Suprapubic skin (tissue), 3 donors: ENCODE results near the gene OR2T27.
"Not testable (repeated sequence)": the region's sequence is repeated elsewhere in the genome, so short reads cannot be mapped to it uniquely, and the experiment has no call there.

ENCODE experiments used
- EP300 ChIP-seq: sonication (generic); formaldehyde crosslinking; IDR thresholded peaks from one replicate; pipeline ENCODE4 v1.6.1; 2017; ENCODE audit warnings: antibody characterized with exemption
- POLR2A ChIP-seq, 2 donors: fragments of 450-650 bp; IDR thresholded peaks; one replicate each; pipeline ENCODE4 v1.6.1; 2017; ENCODE audit warnings: antibody characterized with exemption in 2 of 2, mild to moderate bottlenecking in 2 of 2, moderate library complexity in 2 of 2
- TF ChIP-seq, protein P1 (sequence below), 2 donors: fragments of 200-600 bp in 1 of 2; fragments of 450-650 bp in 1 of 2; sonication (generic) in 1 of 2; IDR thresholded peaks; one replicate each; pipeline ENCODE4 v1.5.1; 2016 to 2019; ENCODE audit warnings: antibody characterized with exemption in 2 of 2, mild to moderate bottlenecking in 1 of 2, moderate library complexity in 1 of 2

DNA sequence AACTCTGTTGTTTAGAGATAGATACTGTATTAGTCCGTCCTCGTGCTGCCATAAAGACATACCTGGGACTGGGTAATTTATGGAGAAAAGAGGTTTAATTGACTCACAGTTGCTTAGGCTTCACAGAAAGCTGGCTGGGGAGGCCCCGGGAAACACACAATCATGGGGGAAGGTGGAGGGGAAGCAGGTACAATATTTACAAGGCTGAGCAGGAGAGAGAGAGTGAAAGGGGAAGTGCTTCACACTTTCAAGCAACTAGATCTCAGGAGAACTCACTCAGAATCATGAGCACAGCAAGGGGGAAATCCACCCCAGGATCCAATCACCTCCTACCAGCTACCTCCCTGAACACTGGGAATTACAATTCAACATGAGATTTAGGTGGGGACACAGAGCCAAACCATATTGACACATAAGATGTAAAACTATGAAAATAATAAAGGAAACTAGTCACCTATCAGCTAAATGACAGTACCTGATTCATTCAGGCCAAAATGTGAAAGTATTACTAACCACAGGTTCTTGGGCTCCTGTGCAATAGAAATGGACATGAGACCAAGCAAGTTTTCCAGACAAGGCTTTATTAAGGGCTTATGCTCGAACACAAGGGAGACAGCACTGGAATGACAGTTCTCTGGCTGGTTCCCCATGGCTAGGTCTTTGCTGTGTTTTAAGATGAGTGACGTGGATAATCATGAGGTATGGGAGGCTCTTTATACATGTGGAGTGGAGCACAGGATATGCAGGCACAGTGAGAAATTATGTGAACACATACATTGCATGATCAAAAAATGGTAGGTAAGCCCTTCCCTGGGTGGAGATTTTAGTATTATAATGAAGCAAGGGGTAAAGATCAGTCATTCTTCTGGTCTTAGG lies 8.4 kb upstream of the OR2T27 start:
- TF ChIP-seq, protein P1, sequence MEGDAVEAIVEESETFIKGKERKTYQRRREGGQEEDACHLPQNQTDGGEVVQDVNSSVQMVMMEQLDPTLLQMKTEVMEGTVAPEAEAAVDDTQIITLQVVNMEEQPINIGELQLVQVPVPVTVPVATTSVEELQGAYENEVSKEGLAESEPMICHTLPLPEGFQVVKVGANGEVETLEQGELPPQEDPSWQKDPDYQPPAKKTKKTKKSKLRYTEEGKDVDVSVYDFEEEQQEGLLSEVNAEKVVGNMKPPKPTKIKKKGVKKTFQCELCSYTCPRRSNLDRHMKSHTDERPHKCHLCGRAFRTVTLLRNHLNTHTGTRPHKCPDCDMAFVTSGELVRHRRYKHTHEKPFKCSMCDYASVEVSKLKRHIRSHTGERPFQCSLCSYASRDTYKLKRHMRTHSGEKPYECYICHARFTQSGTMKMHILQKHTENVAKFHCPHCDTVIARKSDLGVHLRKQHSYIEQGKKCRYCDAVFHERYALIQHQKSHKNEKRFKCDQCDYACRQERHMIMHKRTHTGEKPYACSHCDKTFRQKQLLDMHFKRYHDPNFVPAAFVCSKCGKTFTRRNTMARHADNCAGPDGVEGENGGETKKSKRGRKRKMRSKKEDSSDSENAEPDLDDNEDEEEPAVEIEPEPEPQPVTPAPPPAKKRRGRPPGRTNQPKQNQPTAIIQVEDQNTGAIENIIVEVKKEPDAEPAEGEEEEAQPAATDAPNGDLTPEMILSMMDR (IDR thresholded peaks at IDR 0.05) = not testable (repeated sequence)
- TF ChIP-seq EP300; POLR2A (IDR thresholded peaks at IDR 0.05): not testable (repeated sequence)
